Measurements from ENCODE around the gene FPR2. TPM values are rescaled to one million over a fixed set of nuclear protein-coding genes. Genes with fewer than 3 reads are reported as not detected.
A peak's percentile ranks its signal among the peaks of the same experiment; 100 is the strongest.

FPR2 gene
- total RNA-seq, 2 experiments from 2014 or later = not detected

DNA sequence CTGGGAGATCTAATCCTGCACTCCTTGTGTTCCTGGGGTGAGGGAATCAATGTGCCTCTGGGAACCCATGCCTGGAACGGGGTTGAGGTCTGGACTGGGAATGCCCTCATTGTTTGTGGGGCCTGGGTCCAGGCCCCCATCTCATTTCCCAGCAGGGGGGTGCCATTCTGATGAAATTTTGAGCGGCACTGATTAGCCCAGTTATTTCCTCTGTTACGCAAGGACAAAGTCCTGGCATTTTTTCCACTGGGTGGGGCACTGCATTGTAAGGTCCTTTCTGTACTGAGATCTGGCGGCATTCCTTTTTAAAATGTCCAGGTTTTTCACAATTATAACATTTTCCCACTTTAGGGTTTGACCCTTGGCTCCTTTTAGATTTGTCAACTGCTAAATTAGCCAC, 48.8 kb downstream of the FPR2 start:
- intact Hi-C loops (cut with DNase I, micrococcal nuclease) = no loop called here
- no peaks in the 10 kb centered on the region for H3K27me3 Mint-ChIP-seq
- H3K4me3 ChIP-seq (ENCODE audit: low read length) = no peak overlapping the region
- H3K9me3 ChIP-seq (ENCODE audit: control insufficient read depth in 1 of 2, insufficient read depth in 1 of 2, low read length in 2 of 2) = peaks cover 10 to 26% of the 10 kb centered on the region in 2 experiments
- H3K36me3 Mint-ChIP-seq (ENCODE audit: low read depth) = no peaks in the 10 kb centered on the region
- H3K36me3 ChIP-seq (ENCODE audit: insufficient read depth, low read length) = no peaks in the 10 kb centered on the region
- no peak overlapping the region for H3K27ac Mint-ChIP-seq
- H3K4me3 Mint-ChIP-seq = no peak overlapping the region
- DNase-seq = peak in 2 of 14 experiments; percentile 30 to 32
- ChIA-PET CTCF (no interaction called here), POLR2A (no interaction called here)
- H3K4me1 ChIP-seq (ENCODE audit: insufficient read depth, low read length) = no peaks in the 10 kb centered on the region
- H3K27ac ChIP-seq (ENCODE audit: low read depth in 1 of 2, low read length in 2 of 2) = no peak overlapping the region
- H3K4me1 Mint-ChIP-seq (ENCODE audit: low read depth) = no peaks in the 10 kb centered on the region
- peaks cover 3% of the 10 kb centered on the region for H3K9me3 Mint-ChIP-seq
- ATAC-seq (ENCODE audit: poor library complexity) = no peak
- TF ChIP-seq, protein P1, sequence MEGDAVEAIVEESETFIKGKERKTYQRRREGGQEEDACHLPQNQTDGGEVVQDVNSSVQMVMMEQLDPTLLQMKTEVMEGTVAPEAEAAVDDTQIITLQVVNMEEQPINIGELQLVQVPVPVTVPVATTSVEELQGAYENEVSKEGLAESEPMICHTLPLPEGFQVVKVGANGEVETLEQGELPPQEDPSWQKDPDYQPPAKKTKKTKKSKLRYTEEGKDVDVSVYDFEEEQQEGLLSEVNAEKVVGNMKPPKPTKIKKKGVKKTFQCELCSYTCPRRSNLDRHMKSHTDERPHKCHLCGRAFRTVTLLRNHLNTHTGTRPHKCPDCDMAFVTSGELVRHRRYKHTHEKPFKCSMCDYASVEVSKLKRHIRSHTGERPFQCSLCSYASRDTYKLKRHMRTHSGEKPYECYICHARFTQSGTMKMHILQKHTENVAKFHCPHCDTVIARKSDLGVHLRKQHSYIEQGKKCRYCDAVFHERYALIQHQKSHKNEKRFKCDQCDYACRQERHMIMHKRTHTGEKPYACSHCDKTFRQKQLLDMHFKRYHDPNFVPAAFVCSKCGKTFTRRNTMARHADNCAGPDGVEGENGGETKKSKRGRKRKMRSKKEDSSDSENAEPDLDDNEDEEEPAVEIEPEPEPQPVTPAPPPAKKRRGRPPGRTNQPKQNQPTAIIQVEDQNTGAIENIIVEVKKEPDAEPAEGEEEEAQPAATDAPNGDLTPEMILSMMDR (IDR thresholded peaks at IDR 0.05) = no peak
- no peaks in the 10 kb centered on the region for H3K27me3 ChIP-seq (ENCODE audit: control insufficient read depth in 1 of 2, insufficient read depth in 2 of 2, low read length in 2 of 2)

DNA sequence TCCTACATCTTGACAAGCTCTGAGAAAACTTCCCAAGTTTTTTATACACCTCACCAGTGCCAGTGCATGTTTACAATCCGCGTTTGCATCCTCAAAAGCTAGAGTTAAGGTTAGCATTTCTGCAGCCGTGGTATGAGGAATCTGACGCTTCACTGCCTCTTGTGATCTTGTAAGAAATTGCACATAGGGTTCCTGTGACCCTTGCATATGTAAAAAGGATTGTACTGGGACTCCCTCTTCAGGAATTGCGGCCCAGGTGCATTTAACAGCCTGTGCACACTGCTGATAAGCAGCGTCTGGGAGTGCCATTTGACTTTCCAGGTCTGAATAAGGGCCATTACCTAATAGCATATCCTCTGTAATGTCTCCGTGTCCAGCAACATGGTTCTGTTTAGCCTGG, 49.2 kb downstream of the FPR2 start:
- peaks cover 3% of the 10 kb centered on the region for H3K9me3 Mint-ChIP-seq
- Histone ChIP-seq H3K4me3 (ENCODE audit: low read length) (no peak overlapping the region), H3K9me3 (ENCODE audit: control insufficient read depth in 1 of 2, insufficient read depth in 1 of 2, low read length in 2 of 2) (peaks cover 10 to 29% of the 10 kb centered on the region in 2 experiments), H3K27ac (ENCODE audit: low read depth in 1 of 2, low read length in 2 of 2) (no peak overlapping the region), H3K36me3 (ENCODE audit: insufficient read depth, low read length) (no peaks in the 10 kb centered on the region), H3K4me1 (ENCODE audit: insufficient read depth, low read length) (no peaks in the 10 kb centered on the region), H3K27me3 (ENCODE audit: control insufficient read depth in 1 of 2, insufficient read depth in 2 of 2, low read length in 2 of 2) (no peaks in the 10 kb centered on the region)
- H3K4me1 Mint-ChIP-seq (ENCODE audit: low read depth) = no peaks in the 10 kb centered on the region
- CTCF ChIA-PET = no interaction called here
- TF ChIP-seq, protein P1 (IDR thresholded peaks at IDR 0.05) = no peak
- POLR2A ChIA-PET = no interaction called here
- intact Hi-C loops (cut with DNase I, micrococcal nuclease) = no loop called here
- no peak for DNase-seq
- no peaks in the 10 kb centered on the region for H3K27me3 Mint-ChIP-seq
- H3K36me3 Mint-ChIP-seq (ENCODE audit: low read depth) = no peaks in the 10 kb centered on the region
- ATAC-seq (ENCODE audit: poor library complexity) = no peak
- H3K4me3 Mint-ChIP-seq = no peak overlapping the region
- H3K27ac Mint-ChIP-seq = no peak overlapping the region

DNA sequence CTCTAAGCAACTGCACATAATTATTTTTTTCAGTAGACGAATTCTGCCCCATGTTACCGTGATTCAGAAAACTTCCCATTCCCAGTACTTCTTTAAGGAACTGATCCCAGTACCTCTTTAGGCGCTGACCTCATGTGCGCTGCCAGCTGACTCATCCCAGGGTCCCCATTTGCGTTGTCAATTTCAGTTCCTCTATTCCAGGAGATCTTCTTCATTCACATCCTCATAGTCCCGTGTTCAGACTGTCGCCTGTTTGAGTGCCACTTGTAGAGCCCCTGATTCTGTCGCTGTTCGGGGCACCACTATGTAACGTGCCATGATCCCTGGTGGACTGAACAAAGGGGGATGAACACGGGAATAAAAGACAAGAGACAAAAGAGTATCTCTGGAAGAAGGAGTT, 50.4 kb downstream of the FPR2 start:
- Histone ChIP-seq H3K4me1 (ENCODE audit: insufficient read depth, low read length) (no peaks in the 10 kb centered on the region), H3K9me3 (ENCODE audit: control insufficient read depth in 1 of 2, insufficient read depth in 1 of 2, low read length in 2 of 2) (peaks cover 10 to 36% of the 10 kb centered on the region in 2 experiments), H3K27me3 (ENCODE audit: control insufficient read depth in 1 of 2, insufficient read depth in 2 of 2, low read length in 2 of 2) (no peaks in the 10 kb centered on the region), H3K27ac (ENCODE audit: low read depth in 1 of 2, low read length in 2 of 2) (no peak overlapping the region), H3K36me3 (ENCODE audit: insufficient read depth, low read length) (no peaks in the 10 kb centered on the region), H3K4me3 (ENCODE audit: low read length) (no peak overlapping the region)
- intact Hi-C loops (cut with DNase I, micrococcal nuclease) = no loop called here
- TF ChIP-seq, protein P1 (IDR thresholded peaks at IDR 0.05) = no peak
- H3K4me1 Mint-ChIP-seq (ENCODE audit: low read depth) = no peaks in the 10 kb centered on the region
- no peak for ATAC-seq (ENCODE audit: poor library complexity)
- ChIA-PET POLR2A (no interaction called here), CTCF (no interaction called here)
- H3K9me3 Mint-ChIP-seq = peaks cover 3% of the 10 kb centered on the region
- no peaks in the 10 kb centered on the region for H3K36me3 Mint-ChIP-seq (ENCODE audit: low read depth)
- H3K27me3 Mint-ChIP-seq = no peaks in the 10 kb centered on the region
- DNase-seq = peak in 2 of 14 experiments; percentile 67 to 77
- H3K4me3 Mint-ChIP-seq = no peak overlapping the region
- H3K27ac Mint-ChIP-seq = no peak overlapping the region
